Neural cell (in vitro differentiated cells): ENCODE data around the gene EXOC4.

Source experiments
- CTCF ChIP-seq: fragments of 450-650 bp; IDR thresholded peaks from 2 replicates; pipeline ENCODE4 v1.5.1; 2014; ENCODE audit warnings: antibody characterized with exemption, mild to moderate bottlenecking, moderate library complexity; ENCODE audit not compliant: poor library complexity, severe bottlenecking
- EZH2 ChIP-seq: fragments of 200-600, 300-800 bp; shearing (Covaris generic), sonication (generic); IDR thresholded peaks from 2 replicates; pipeline ENCODE4 v1.6.1; 2014; ENCODE audit warnings: antibody characterized with exemption, low read length, borderline replicate concordance, mild to moderate bottlenecking; ENCODE audit not compliant: insufficient read depth, poor library complexity, severe bottlenecking
- MXI1 ChIP-seq: fragments of 450-650 bp; conservative IDR thresholded peaks from 2 replicates; pipeline ENCODE4 v1.6.1; 2014; ENCODE audit warnings: antibody characterized with exemption, mild to moderate bottlenecking; ENCODE audit not compliant: poor library complexity, severe bottlenecking
- POLR2AphosphoS5 ChIP-seq: IDR thresholded peaks from 2 replicates; pipeline ENCODE4 v1.6.1; 2012
- RAD21 ChIP-seq: fragments of 450-650 bp; conservative IDR thresholded peaks from 2 replicates; pipeline ENCODE4 v1.6.1; 2014; ENCODE audit warnings: antibody characterized with exemption, mild to moderate bottlenecking, moderate library complexity
- REST ChIP-seq: IDR thresholded peaks from 2 replicates; pipeline ENCODE4 v1.6.1; 2012; ENCODE audit warnings: borderline replicate concordance
- SMC3 ChIP-seq: fragments of 450-650 bp; conservative IDR thresholded peaks from 2 replicates; pipeline ENCODE4 v1.6.1; 2014; ENCODE audit warnings: antibody characterized with exemption, mild to moderate bottlenecking, moderate library complexity; ENCODE audit not compliant: poor library complexity

GRCh38 chr7:133623721-133624120 lies 370.8 kb downstream of the EXOC4 start:
- no peak for TF ChIP-seq CTCF
- TF ChIP-seq MXI1, result no peak
- TF ChIP-seq POLR2AphosphoS5, result peak; percentile 20
- TF ChIP-seq SMC3, result no peak
- TF ChIP-seq REST, result no peak
- no peak for TF ChIP-seq RAD21
- no peak for TF ChIP-seq EZH2
